Smooth muscle cell of trachea (primary cell): ENCODE measurements around the gene KRTAP9-7. TPM values are rescaled to one million over a fixed set of nuclear protein-coding genes. Genes with fewer than 3 reads are reported as not detected.

Source experiments
- total RNA-seq: library from RNA; depleted of rRNA; stranded (reverse); fragments of >200 nt; gene quantifications from 2 replicates; pipeline ENCODE4 v1.2.1, GENCODE V29; 2014

Gene KRTAP9-7
- total RNA-seq = not detected in 2 replicates

DNA sequence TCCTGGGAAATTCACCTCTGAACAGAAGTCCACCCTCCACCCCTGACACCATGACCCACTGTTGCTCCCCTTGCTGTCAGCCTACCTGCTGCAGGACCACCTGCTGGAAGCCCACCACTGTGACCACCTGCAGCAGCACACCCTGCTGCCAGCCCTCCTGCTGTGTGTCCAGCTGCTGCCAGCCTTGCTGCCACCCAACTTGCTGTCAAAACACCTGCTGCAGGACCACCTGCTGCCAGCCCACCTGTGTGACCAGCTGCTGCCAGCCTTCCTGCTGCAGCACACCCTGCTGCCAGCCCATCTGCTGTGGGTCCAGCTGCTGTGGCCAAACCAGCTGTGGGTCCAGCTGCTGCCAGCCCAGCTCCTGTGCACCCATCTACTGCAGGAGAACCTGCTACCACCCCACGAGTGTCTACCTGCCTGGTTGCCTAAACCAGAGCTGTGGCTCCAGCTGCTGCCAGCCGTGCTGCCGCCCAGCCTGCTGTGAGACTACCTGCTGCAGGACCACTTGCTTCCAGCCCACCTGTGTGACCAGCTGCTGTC lies at the start of gene KRTAP9-7:
Gene KRTAP9-7, plus strand, starts transcription at position 51 of the 543 bp plus-strand sequence. Its CDS starts 0 bp downstream, at position 51.

DNA sequence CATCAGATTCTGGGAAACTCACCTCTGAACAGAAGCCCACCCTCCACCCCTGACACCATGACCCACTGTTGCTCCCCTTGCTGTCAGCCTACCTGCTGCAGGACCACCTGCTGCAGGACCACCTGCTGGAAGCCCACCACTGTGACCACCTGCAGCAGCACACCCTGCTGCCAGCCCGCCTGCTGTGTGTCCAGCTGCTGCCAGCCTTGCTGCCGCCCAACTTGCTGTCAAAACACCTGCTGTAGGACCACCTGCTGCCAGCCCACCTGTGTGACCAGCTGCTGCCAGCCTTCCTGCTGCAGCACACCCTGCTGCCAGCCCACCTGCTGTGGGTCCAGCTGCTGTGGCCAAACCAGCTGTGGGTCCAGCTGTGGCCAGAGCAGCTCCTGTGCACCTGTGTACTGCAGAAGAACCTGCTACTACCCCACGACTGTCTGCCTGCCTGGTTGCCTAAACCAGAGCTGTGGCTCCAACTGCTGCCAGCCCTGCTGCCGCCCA lies 48.9 kb upstream of the KRTAP9-7 start, which contains the start of gene KRTAP9-2:
Gene KRTAP9-2, plus strand, starts transcription at position 51 of the 498 bp plus-strand sequence. Its CDS starts 7 bp downstream, at position 58.

DNA sequence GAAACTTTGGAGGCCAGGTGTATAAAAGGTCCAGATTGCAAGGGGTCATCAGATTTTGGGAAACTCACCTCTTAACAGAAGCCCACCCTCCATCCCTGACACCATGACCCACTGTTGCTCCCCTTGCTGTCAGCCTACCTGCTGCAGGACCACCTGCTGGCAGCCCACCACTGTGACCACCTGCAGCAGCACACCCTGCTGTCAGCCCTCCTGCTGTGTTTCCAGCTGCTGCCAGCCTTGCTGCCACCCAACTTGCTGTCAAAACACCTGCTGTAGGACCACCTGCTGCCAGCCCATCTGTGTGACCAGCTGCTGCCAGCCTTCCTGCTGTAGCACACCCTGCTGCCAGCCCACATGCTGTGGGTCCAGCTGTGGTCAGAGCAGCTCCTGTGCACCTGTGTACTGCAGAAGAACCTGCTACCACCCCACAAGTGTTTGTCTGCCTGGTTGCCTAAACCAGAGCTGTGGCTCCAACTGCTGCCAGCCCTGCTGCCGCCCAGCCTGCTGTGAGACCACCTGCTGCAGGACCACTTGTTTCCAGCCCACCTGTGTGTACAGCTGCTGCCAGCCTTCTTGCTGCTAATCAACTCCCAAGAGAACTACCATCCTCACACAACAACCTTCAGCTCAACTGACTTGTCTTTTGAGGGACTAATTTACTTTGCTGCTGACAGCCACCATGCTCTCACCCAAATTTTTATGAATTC lies 42.9 kb upstream of the KRTAP9-7 start, which contains the start of gene KRTAP9-3:
Gene KRTAP9-3, plus strand, starts transcription at position 51 of the 707 bp plus-strand sequence. Its CDS starts 53 bp downstream, at position 104.

GRCh38 chr17:41237949-41238437 lies 37.5 kb upstream of the KRTAP9-7 start, which contains the start of gene KRTAP9-8:
Gene KRTAP9-8, plus strand, starts transcription at chr17:41237999. Its CDS starts 53 bp downstream, at chr17:41238052.

GRCh38 chr17:41249637-41250240 lies 25.8 kb upstream of the KRTAP9-7 start, which contains the start of gene KRTAP9-4:
Gene KRTAP9-4, plus strand, starts transcription at chr17:41249687. Its CDS starts 34 bp downstream, at chr17:41249721.

GRCh38 chr17:41255381-41256290 lies 19.9 kb upstream of the KRTAP9-7 start, which contains the start of gene KRTAP9-9:
Gene KRTAP9-9, plus strand, starts transcription at chr17:41255384.

GRCh38 chr17:41265078-41265477 lies 10.4 kb upstream of the KRTAP9-7 start, which contains the start of gene KRTAP9-6:
Gene KRTAP9-6, plus strand, starts transcription at chr17:41265378. Its CDS starts 0 bp downstream, at chr17:41265378.

DNA sequence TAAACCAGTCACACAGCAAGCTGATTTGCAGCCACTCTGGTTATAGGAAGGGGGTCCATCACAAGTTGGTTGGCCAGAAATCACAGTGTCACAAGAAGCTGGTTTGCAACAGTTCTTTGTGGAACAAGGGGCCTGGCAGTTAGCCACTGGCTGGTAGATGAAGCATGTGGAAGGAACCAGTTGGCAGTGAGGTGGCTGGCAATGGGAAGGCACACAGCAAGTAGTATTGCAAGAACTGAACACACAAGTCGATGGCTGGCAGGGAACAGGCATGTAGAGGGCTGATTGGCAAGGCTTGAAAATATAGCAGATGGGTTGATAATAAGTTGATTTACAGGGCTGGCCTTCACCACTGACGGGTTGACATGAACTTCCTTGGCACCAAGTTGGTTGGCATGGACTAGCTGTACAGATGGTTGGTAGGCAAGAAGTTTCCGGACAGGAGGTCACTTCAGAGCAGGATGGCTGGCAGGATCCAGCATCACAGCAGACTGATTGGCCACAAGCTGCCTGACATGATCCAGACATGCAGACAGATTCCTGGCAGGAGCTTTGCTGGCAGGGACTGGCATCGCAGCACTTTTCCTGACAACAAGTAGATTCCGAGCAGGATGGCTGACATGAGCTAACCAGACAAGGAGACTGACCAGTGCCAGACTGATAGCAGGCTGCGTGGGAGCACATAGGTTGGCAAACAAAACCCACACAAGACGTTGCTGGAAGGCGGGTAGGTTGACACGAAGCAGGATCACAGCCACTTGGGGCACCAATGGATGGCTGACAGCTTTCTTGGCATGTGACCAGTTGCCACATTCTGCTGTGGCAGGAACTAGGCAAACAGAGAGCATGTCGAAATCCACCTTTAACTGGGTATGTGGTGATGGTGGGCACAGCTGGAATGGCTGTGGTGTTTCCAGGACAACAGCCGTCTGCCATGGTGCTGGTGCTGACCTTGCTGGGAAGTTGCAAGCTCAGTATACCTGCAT lies 26.7 kb downstream of the KRTAP9-7 start, which contains the start of gene KRTAP29-1:
Gene KRTAP29-1, minus strand, starts transcription at position 936 of the 986 bp plus-strand sequence. Its CDS starts 0 bp downstream, at position 936.

DNA sequence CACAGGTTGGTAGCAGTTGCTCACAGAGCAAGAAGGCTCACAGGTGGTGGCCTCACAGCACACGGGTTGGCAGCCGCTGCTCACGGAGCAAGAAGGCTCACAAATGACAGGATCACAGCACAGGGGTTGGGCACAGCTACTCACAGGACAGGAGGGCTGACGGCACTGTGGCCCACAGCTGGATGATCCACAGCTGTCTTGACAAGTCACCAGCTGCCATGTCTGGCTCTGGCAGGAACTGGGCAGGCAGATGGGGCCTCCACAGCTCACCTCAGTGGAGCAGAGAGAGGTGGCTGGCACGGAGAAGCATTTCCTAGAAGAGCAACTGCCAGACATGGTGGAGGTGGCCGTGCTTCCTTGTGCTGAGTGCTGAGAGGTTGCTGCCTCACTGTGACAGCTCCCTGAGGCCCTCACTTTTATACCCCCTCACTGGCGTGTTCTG lies 33.4 kb downstream of the KRTAP9-7 start, which contains the start of gene KRTAP16-1:
Gene KRTAP16-1, minus strand, starts transcription at position 392 of the 442 bp plus-strand sequence. Its CDS starts 56 bp downstream, at position 336.

DNA sequence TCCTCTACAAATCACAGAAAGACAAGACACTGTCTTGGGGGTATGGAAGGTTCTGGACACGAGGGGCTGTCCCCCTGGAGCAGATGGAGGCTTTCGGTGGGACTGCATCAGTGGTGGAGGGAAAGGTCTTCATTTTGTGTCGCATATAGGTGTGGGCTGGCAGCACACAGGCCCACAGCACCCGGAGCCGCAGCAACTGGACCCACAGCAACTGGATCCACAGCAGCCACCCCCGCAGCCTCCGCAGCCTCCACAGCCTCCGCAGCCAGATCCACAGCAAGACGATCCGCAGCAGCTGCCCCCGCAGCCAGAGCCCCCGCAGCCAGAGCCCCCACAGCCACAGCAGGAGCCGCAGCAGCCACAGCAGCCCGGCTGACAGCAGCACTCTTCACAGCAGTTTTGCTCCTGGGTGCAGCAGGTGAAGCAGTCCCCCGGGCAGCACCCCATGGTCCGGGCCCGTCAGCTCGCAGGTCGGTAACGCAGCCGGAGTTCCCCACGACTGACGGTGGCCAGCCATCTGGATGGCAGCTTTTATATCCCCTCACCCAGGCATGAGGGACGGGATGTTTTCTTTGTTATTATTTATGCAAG lies 39.8 kb downstream of the KRTAP9-7 start, which contains the start of gene KRTAP17-1:
Gene KRTAP17-1, minus strand, starts transcription at position 507 of the 591 bp plus-strand sequence. Its CDS starts 60 bp downstream, at position 447.

Other genes with a start within 250 kb of the KRTAP9-7 start
- gene KRTAP1-5, start 248.5 kb upstream of the KRTAP9-7 start, total RNA-seq = 2.2 TPM in 1 of 2 replicates, not detected in the other
- gene KRTAP1-4, start 245.5 kb upstream of the KRTAP9-7 start, total RNA-seq = not detected in 2 replicates
- not detected in 2 replicates for gene KRTAP1-3, start 240.8 kb upstream of the KRTAP9-7 start, total RNA-seq
- not detected in 2 replicates for gene KRTAP1-1, start 234.2 kb upstream of the KRTAP9-7 start, total RNA-seq
- not detected in 2 replicates for gene KRTAP2-1, start 228.4 kb upstream of the KRTAP9-7 start, total RNA-seq
- not detected in 2 replicates for gene KRTAP2-2, start 220.5 kb upstream of the KRTAP9-7 start, total RNA-seq
- not detected in 2 replicates for gene KRTAP2-3, start 215.6 kb upstream of the KRTAP9-7 start, total RNA-seq
- not detected in 2 replicates for gene KRTAP2-4, start 209.8 kb upstream of the KRTAP9-7 start, total RNA-seq
- not detected in 2 replicates for gene KRTAP4-7, start 191.5 kb upstream of the KRTAP9-7 start, total RNA-seq
- not detected in 2 replicates for gene KRTAP4-8, start 177.6 kb upstream of the KRTAP9-7 start, total RNA-seq
- not detected in 2 replicates for gene KRTAP4-16, start 173.5 kb upstream of the KRTAP9-7 start, total RNA-seq
- not detected in 2 replicates for gene KRTAP4-9, start 170.3 kb upstream of the KRTAP9-7 start, total RNA-seq
- gene KRTAP4-11, start 157.3 kb upstream of the KRTAP9-7 start, total RNA-seq = not detected in 2 replicates
- gene KRTAP4-12, start 151.5 kb upstream of the KRTAP9-7 start, total RNA-seq = not detected in 2 replicates
- not detected in 2 replicates for gene KRTAP4-6, start 135.2 kb upstream of the KRTAP9-7 start, total RNA-seq
- not detected in 2 replicates for gene KRTAP4-5, start 125.9 kb upstream of the KRTAP9-7 start, total RNA-seq
- gene KRTAP4-4, start 115.0 kb upstream of the KRTAP9-7 start, total RNA-seq = not detected in 2 replicates
- not detected in 2 replicates for gene KRTAP4-3, start 107.5 kb upstream of the KRTAP9-7 start, total RNA-seq
- not detected in 2 replicates for gene KRTAP4-2, start 97.5 kb upstream of the KRTAP9-7 start, total RNA-seq
- gene KRTAP4-1, start 90.8 kb upstream of the KRTAP9-7 start, total RNA-seq = not detected in 2 replicates
- not detected in 2 replicates for gene KRTAP9-1, start 85.8 kb upstream of the KRTAP9-7 start, total RNA-seq
- not detected in 2 replicates for gene KRTAP9-2, start 49.0 kb upstream of the KRTAP9-7 start, total RNA-seq
- not detected in 2 replicates for gene KRTAP9-3, start 43.2 kb upstream of the KRTAP9-7 start, total RNA-seq
- not detected in 2 replicates for gene KRTAP9-8, start 37.7 kb upstream of the KRTAP9-7 start, total RNA-seq
- not detected in 2 replicates for gene KRTAP9-4, start 26.0 kb upstream of the KRTAP9-7 start, total RNA-seq
- not detected in 2 replicates for gene KRTAP9-9, start 20.3 kb upstream of the KRTAP9-7 start, total RNA-seq
- gene KRTAP9-6, start 10.3 kb upstream of the KRTAP9-7 start, total RNA-seq = not detected in 2 replicates
- gene KRTAP29-1, start 27.2 kb downstream of the KRTAP9-7 start, total RNA-seq = not detected in 2 replicates
- gene KRTAP16-1, start 33.6 kb downstream of the KRTAP9-7 start, total RNA-seq = not detected in 2 replicates
- gene KRTAP17-1, start 40.0 kb downstream of the KRTAP9-7 start, total RNA-seq = not detected in 2 replicates
- not detected in 2 replicates for gene KRT33A, start 75.1 kb downstream of the KRTAP9-7 start, total RNA-seq
- not detected in 2 replicates for gene KRT33B, start 94.1 kb downstream of the KRTAP9-7 start, total RNA-seq
- 0.17 TPM in 1 of 2 replicates, not detected in the other for gene KRT34, start 106.6 kb downstream of the KRTAP9-7 start, total RNA-seq
- not detected in 2 replicates for gene KRT31, start 121.9 kb downstream of the KRTAP9-7 start, total RNA-seq
- not detected in 2 replicates for gene KRT37, start 148.9 kb downstream of the KRTAP9-7 start, total RNA-seq
- gene KRT38, start 165.3 kb downstream of the KRTAP9-7 start, total RNA-seq = not detected in 2 replicates
- not detected in 2 replicates for gene KRT32, start 191.7 kb downstream of the KRTAP9-7 start, total RNA-seq
- gene KRT35, start 205.5 kb downstream of the KRTAP9-7 start, total RNA-seq = not detected in 2 replicates
- gene KRT36, start 214.2 kb downstream of the KRTAP9-7 start, total RNA-seq = not detected in 2 replicates
- 0.15 TPM in 1 of 2 replicates, not detected in the other for gene KRT13, start 229.9 kb downstream of the KRTAP9-7 start, total RNA-seq
- 0.66 and 2.9 TPM in 2 replicates for gene KRT15, start 243.2 kb downstream of the KRTAP9-7 start, total RNA-seq